ENCODE measurements around the gene TMEM259.
"Not testable (repeated sequence)": the region's sequence is repeated elsewhere in the genome, so short reads cannot be mapped to it uniquely, and the experiment has no call there.

TMEM259 gene

GRCh38 chr19:1038978-1039645 lies 18.2 kb upstream of the TMEM259 start:
- no peak for DNase-seq

DNA sequence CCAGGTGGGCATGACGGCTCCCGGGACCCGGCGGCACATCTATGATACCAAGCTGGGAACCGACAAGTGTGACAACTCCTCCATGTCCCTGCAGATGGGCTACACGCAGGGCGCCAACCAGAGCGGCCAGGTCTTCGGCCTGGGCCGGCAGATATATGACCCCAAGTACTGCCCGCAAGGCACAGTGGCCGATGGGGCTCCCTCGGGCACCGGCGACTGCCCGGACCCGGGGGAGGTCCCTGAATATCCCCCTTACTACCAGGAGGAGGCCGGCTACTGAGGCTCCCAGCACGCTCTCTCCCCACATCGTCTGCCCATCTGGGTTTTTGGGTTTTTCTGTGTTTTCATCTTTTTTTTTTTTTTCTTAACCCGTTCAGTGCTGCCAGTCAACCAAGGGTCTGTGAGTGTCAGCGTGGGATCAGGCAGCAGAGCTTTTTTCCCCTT lies 16.7 kb upstream of the TMEM259 start:
- no peak for DNase-seq

DNA sequence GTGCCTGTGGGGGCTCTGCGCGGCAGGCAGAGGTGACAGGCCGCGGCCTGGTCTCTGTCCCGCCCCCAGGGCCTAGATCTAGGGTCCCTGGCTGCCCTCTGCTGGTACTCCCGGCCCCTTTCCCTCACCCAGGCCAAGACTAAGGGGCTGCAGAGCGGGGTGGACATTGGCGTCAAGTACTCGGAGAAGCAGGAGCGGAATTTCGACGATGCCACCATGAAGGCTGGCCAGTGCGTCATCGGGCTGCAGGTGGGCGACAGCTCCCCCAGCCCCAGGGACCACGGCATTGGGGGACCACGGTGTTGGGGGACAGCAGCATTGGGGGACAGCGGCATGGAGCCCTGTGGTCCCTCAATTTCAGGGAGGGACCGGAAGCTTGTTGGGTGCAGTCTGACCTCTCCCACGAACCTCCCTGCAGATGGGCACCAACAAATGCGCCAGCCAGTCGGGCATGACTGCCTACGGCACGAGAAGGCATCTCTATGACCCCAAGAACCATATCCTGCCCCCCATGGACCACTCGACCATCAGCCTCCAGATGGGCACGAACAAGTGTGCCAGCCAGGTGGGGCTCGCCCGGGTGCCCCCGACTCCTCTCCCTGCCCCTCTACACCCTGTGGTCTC lies 15.2 kb upstream of the TMEM259 start:
- DNase-seq = no peak

DNA sequence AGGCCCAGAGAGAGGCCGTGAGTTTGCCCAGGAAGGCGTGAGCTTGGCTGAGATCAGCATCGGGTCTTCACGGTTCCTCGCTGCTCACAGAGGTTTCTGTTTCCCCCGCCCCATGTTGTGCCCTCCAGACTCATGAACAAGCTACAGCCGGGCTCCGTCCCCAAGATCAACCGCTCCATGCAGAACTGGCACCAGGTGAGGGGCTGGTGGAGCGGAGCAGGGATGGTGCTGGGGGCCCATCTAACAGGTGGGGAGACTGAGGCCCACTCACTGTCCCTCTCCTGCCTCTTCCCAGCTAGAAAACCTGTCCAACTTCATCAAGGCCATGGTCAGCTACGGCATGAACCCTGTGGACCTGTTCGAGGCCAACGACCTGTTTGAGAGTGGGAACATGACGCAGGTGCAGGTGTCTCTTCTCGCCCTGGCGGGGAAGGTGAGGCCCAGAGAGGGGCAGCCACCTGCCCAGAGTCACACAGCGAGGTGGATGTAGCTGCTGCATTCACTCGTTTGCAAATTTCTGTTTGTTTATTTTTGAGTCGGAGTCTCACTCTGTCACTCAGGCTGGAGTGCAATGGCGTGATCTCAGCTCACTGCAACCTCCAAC lies 11.4 kb upstream of the TMEM259 start:
- no peak for DNase-seq

GRCh38 chr19:1028062-1028926 lies 7.4 kb upstream of the TMEM259 start:
- no peak for DNase-seq

GRCh38 chr19:1027650-1028061 lies 6.7 kb upstream of the TMEM259 start:
- no peak for DNase-seq

GRCh38 chr19:1026783-1027649 lies 6.1 kb upstream of the TMEM259 start:
- no peak for DNase-seq

- DNase-seq = no peak
Measured at GRCh38 chr19:1025960-1026782, 5.2 kb upstream of the TMEM259 start, which contains the start of gene CNN2. CNN2 (plus strand) TSS chr19:1026608; CDS start chr19:1026662, 54 bp downstream.

GRCh38 chr19:1025080-1025479 lies 4.2 kb upstream of the TMEM259 start:
- DNase-seq = not testable (repeated sequence)

GRCh38 chr19:1023883-1024188 lies 2.9 kb upstream of the TMEM259 start:
- DNase-seq = not testable (repeated sequence)

- DNase-seq = no peak
Measured at GRCh38 chr19:1019980-1020867, 699 bp downstream of the TMEM259 start.

- no peak for DNase-seq
Measured at GRCh38 chr19:1019616-1019961, 1.3 kb downstream of the TMEM259 start.

GRCh38 chr19:1018932-1019615 lies 1.8 kb downstream of the TMEM259 start:
- no peak for DNase-seq

DNA sequence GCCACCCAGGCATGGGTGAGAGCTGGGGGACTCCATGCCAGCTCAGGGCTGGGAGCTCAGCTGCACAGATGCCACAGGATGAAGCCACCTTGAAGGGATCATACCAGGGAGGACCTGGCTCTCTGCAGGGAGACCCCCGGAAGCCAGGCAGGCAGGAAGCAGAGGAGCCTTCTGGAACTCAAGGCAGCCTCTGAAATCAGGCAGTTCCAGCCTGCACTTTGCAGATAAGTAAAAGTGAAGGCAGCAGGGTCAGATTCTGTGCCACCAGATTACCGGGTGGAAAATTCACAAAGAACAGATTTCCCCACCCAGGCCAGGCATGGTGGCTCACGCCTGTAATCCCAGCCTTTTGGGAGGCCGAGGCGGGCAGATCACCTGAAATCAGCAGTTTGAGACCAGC lies 2.5 kb downstream of the TMEM259 start:
- no peak for DNase-seq

- DNase-seq = no peak
Measured at GRCh38 chr19:1017906-1018305, 3.0 kb downstream of the TMEM259 start.

DNA sequence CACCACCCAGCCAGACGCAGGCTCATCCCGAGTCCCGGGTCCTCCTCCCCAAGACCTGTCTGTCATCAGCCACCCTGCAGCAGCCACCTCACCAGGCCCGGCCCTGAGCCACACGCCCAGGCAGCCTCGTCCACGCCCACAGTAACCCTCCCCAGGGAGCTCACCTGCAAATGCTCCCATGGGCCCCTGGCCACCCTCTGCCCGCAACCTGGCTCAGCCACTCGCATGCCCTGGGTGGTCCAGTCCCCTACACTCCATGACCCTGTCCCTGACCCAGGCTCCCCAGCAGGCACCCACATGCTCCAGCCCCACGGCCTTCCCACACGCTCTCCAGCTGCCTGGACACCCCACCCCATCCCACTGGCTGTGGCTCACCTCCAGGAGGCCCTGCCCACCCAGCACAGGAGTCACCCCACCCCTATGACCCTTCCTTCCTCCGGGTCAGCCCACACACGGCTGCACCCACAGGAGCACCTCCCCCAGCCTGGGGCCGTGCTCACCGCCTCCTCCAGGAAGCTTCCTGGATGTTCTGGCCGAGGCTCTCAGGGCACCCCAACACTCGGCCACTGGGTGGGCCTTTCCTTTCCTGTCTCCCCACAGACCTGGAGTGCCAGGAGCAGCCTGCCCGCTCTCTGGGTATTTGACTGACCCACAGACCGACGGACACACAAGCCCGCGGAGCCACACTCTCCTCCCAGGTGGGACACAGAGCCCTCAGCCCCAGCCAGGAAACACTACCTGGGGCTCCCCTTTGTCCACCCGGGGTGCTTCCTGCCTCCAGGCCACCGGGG lies 3.6 kb downstream of the TMEM259 start:
- DNase-seq = no peak

GRCh38 chr19:1016647-1017114 lies 4.2 kb downstream of the TMEM259 start:
- DNase-seq = no peak

- no peak for DNase-seq
Measured at GRCh38 chr19:1015782-1016646, 4.9 kb downstream of the TMEM259 start.
